ENCODE results near the gene KIR3DL3.
"Not testable (repeated sequence)": the region's sequence is repeated elsewhere in the genome, so short reads cannot be mapped to it uniquely, and the experiment has no call there.

The KIR3DL3 gene

GRCh38 chr19:54731191-54731590, 6.9 kb downstream of the KIR3DL3 start:
- DNase-seq (ENCODE audit: low read depth in 2 of 2): no peak

GRCh38 chr19:54738306-54738705, 14.1 kb downstream of the KIR3DL3 start, which contains the start of gene KIR2DL3:
Gene KIR2DL3 (plus strand): TSS chr19:54738513. CDS start chr19:54738546, 33 bp downstream.
- not testable (repeated sequence) for DNase-seq (ENCODE audit: low read depth in 2 of 2)

GRCh38 chr19:54738715-54739114, 14.5 kb downstream of the KIR3DL3 start:
- DNase-seq (ENCODE audit: low read depth in 2 of 2): no peak

GRCh38 chr19:54739587-54740497, 15.6 kb downstream of the KIR3DL3 start:
- no peak for DNase-seq (ENCODE audit: low read depth in 2 of 2)

- DNase-seq (ENCODE audit: low read depth in 2 of 2): not testable (repeated sequence)
Measured at GRCh38 chr19:54741950-54742349, 17.7 kb downstream of the KIR3DL3 start.

GRCh38 chr19:54744080-54744479, 19.8 kb downstream of the KIR3DL3 start:
- DNase-seq (ENCODE audit: low read depth in 2 of 2): not testable (repeated sequence)

GRCh38 chr19:54747614-54748322, 23.5 kb downstream of the KIR3DL3 start:
- DNase-seq (ENCODE audit: low read depth in 2 of 2): not testable (repeated sequence)

- DNase-seq (ENCODE audit: low read depth in 2 of 2): not testable (repeated sequence)
Measured at GRCh38 chr19:54750276-54750675, 26.0 kb downstream of the KIR3DL3 start.

GRCh38 chr19:54756204-54757110, 32.2 kb downstream of the KIR3DL3 start:
- not testable (repeated sequence) for DNase-seq (ENCODE audit: low read depth in 2 of 2)

GRCh38 chr19:54758577-54758976, 34.3 kb downstream of the KIR3DL3 start:
- DNase-seq (ENCODE audit: low read depth in 2 of 2): not testable (repeated sequence)

GRCh38 chr19:54764219-54764618, 40.0 kb downstream of the KIR3DL3 start:
- DNase-seq (ENCODE audit: low read depth in 2 of 2): not testable (repeated sequence)

GRCh38 chr19:54766464-54766863, 42.2 kb downstream of the KIR3DL3 start:
- not testable (repeated sequence) for DNase-seq (ENCODE audit: low read depth in 2 of 2)

GRCh38 chr19:54769646-54770045, 45.4 kb downstream of the KIR3DL3 start, which contains the start of gene KIR2DL1:
Gene KIR2DL1 (plus strand): TSS chr19:54769793. CDS start chr19:54769851, 58 bp downstream.
- DNase-seq (ENCODE audit: low read depth in 2 of 2): not testable (repeated sequence)

- DNase-seq (ENCODE audit: low read depth in 2 of 2): not testable (repeated sequence)
Measured at GRCh38 chr19:54770511-54770910, 46.3 kb downstream of the KIR3DL3 start.

GRCh38 chr19:54771018-54771960, 47.0 kb downstream of the KIR3DL3 start:
- DNase-seq (ENCODE audit: low read depth in 2 of 2): not testable (repeated sequence)

GRCh38 chr19:54772666-54773065, 48.4 kb downstream of the KIR3DL3 start:
- not testable (repeated sequence) for DNase-seq (ENCODE audit: low read depth in 2 of 2)

GRCh38 chr19:54775095-54775815, 51.0 kb downstream of the KIR3DL3 start:
- DNase-seq (ENCODE audit: low read depth in 2 of 2): not testable (repeated sequence)

- not testable (repeated sequence) for DNase-seq (ENCODE audit: low read depth in 2 of 2)
Measured at GRCh38 chr19:54775830-54776229, 51.6 kb downstream of the KIR3DL3 start.

- not testable (repeated sequence) for DNase-seq (ENCODE audit: low read depth in 2 of 2)
Measured at GRCh38 chr19:54777851-54778250, 53.6 kb downstream of the KIR3DL3 start.
